ENCODE measurements around the gene PLEKHG4B. TPM values are rescaled to one million over a fixed set of nuclear protein-coding genes. Genes with fewer than 3 reads are reported as not detected.

Gene PLEKHG4B
- total RNA-seq, 1 donor from 2014 or later = not detected

DNA sequence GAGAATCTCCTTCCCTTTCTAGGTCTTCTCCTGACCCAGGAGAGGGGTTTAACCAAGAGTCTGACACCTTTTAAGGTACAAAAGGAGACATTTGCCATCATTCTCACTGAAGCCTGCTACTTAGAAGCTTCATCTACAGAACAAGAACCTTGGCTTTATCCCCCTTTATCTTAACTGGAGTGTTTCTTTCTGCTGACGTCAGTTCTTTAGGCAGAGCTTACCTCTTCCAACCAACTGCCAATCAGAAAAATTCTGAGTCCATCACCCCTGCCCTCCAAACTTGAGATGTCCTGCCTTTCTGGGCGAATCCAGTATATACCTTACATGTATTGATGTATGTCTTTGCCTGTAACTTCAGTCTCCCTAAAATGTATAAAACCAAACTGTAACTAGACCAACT lies 37.2 kb downstream of the PLEKHG4B start:
- intact Hi-C loops (cut with micrococcal nuclease) = no loop called here

- intact Hi-C loops (cut with micrococcal nuclease) = no loop called here
These were observed 37.9 kb downstream of the PLEKHG4B start for GRCh38 chr5:129820-130219.

DNA sequence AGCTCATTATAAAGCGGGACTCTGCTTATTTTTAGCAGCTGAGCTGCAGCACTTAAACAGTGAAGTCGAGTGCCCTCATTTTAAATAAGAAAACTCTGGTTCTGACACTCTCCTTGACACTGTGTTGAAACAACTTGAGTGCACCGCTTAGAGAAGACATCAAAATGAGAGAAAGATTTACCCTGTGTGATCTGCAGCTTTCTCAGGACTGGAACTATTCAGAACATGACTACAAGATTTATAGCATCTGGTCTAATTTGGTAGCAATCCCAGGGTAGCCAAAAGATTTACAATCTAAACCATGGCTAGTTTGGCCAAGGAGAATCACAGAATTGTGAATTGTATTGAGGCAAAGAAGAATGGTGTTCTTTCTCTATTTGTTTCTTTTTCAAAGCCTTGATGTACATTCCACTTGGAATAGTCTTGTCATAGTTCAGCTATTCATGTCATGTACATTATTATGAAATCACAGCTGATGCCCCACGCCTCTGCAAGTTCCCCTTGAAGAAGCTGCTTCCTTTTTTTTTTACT lies 38.7 kb downstream of the PLEKHG4B start:
- intact Hi-C loops (cut with micrococcal nuclease) = no loop called here

DNA sequence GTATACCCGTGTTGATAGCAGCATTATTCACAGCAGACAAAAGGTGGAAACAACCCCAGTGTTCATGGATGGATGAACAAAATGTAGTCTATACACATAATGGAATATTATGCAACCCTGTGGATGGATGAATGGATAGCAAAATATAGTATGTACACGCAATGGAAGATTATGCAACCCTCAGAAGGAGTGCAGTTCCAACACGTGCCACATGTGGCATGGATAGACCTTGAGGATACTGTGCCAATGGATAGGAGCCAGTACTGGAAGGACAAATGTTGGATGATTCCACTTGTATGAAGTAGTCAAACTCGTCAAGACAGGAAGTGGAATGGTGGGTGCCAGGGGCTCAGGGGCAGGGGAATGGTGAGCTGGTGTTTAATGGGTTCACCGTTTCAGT lies 44.9 kb downstream of the PLEKHG4B start:
- intact Hi-C loops (cut with micrococcal nuclease) = no loop called here

GRCh38 chr5:137741-138140 lies 45.8 kb downstream of the PLEKHG4B start:
- intact Hi-C loops (cut with micrococcal nuclease) = no loop called here

- intact Hi-C loops (cut with micrococcal nuclease) = no loop called here
These were observed 47.0 kb downstream of the PLEKHG4B start for GRCh38 chr5:138936-139335.

DNA sequence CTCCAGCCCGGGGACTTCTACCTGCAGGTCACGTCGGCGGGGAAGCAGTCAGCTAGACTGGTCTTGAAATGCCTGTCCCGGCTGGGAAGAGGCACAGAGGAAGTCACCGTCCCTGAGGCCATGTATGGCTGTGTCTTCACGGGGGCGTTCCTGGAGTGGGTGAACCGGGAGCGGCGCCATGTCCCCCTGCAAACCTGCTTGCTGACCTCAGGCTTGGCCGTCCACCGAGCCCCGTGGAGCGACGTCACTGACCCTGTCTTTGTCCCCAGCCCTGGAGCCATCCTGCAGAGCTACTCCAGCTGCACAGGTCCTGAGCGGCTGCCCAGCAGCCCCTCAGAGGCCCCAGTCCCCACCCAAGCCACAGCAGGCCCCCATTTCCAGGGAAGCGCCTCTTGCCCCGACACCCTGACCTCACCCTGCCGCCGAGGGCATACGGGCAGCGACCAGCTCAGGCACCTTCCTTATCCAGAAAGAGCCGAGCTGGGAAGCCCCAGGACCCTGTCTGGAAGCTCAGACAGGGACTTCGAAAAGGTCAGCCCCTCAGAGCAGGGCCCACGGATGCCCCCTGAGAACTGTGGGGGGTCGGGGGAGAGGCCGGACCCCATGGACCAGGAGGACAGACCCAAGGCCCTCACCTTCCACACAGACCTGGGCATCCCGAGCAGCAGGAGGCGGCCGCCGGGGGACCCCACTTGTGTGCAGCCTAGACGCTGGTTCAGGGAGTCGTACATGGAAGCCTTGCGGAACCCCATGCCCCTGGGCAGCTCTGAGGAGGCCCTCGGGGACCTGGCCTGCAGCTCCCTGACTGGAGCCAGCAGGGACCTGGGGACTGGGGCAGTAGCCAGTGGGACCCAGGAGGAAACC lies 47.8 kb downstream of the PLEKHG4B start:
- intact Hi-C loops (cut with micrococcal nuclease) = no loop called here

GRCh38 chr5:140443-140829 lies 48.5 kb downstream of the PLEKHG4B start:
- intact Hi-C loops (cut with micrococcal nuclease) = no loop called here

DNA sequence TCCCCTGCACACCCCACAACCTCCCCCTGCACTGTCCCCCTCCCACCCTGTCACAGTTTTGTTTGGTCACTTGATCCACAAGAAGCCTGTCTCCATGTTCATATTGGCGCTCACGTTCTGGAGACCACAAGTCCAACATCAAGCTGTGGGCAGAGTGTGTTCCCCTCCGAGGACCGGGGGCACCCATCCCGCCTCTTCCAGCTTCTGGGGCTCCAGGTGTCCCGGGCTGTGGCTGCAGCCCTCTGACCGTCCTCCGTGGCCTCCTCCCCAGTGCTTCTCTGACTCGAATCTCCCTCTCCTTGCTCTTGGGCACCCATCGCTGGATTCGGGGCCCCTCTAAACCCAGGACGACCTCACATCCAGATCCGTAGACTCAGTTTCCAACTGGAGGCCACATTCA lies 49.2 kb downstream of the PLEKHG4B start:
- intact Hi-C loops (cut with micrococcal nuclease) = no loop called here

DNA sequence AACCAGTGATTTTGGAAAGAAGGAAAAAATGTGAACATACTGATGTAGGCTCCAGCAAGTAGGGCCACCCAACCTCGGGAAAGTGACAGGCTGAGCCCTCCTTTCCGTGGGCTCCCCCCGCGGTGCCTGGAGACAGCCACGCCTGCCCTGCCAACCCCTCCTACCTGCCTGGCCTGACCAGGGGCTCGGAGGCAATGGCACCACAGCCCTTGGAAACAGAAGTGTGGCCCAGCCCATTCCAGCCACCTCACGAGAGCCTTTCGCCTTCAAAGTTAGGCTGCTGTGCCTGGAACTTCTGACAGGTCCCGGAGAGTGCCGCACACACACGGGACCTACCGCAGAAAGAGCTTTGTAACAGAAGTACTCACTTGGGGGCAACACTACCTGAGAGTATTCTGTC lies 49.8 kb downstream of the PLEKHG4B start:
- intact Hi-C loops (cut with micrococcal nuclease) = no loop called here

- intact Hi-C loops (cut with micrococcal nuclease) = no loop called here
These were observed 50.4 kb downstream of the PLEKHG4B start for GRCh38 chr5:142246-142810.

- intact Hi-C loops (cut with micrococcal nuclease) = no loop called here
These were observed 51.1 kb downstream of the PLEKHG4B start for GRCh38 chr5:143041-143440.

DNA sequence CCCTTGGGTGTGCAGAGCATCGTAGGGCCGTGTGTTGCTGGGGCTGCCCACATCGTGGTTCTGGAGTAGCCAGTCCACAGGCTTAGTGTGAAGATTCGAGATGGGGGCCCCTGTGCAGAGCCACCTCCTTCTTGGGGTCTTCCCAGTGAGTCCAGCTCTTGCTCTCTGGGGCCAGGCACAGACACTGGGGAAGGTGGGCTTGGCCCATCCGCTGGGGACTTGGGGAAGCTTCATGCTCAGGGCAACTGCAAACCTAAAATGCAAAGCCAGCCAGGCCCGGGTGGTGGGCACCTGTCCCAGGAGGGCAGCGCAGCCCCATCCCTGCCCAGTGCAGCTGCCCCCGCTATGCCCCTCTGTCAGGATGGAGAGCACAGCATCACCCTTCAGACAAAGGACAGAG lies 53.0 kb downstream of the PLEKHG4B start:
- intact Hi-C loops (cut with micrococcal nuclease) = no loop called here

GRCh38 chr5:145585-146323 lies 53.8 kb downstream of the PLEKHG4B start:
- intact Hi-C loops (cut with micrococcal nuclease) = no loop called here

- intact Hi-C loops (cut with micrococcal nuclease) = no loop called here
These were observed 55.8 kb downstream of the PLEKHG4B start for GRCh38 chr5:147751-148150.

DNA sequence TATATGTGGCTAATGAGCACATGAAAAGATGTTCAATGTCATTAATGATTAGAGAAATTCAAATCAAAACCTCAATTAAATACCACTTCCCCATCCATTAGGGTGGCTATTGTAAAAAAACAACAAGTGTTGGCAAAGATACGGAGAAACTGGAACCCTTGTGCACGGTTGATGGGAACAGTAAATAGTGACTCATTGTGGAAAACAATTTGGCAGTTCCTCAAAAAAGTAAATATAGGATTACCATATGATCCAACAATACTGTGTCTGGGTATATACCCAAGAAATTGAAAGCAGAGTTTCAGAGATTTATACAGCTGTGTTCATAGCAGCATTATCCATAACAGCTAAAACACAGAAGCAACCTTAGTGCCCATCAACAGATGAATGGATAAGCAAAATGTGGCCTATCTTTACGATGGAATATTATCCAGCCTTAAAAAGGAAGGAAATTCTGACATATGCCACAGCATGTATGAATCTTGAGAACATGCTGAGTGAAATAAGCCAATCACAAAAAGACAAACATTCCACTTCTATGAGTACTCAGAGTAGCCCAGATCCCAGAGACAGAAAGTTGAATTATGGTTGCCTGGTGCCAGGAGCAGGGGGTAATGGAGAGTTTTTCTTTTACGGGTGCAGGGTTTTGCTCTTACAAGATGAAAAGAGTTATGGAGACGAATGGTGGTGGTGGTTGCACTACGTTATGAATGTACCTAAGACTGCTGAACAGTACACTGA lies 57.9 kb downstream of the PLEKHG4B start:
- intact Hi-C loops (cut with micrococcal nuclease) = no loop called here

DNA sequence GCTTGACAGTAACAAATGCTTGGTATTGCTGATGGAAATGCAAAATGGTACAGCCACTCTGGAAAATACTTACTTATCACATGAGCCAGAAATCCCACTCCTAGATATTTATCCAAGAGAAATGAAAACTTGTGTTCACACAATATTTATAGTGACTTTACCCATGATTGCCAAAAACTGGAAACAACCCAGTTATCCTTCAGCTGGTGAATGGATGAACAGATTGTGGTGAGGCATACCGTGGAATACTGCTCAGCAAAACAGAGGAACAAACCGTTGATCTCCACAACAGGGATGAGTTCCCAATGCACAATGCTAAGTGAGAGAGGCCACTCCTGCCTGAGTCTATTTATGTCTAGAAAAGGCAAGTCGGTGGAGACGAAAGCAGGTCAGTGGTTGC lies 58.8 kb downstream of the PLEKHG4B start:
- intact Hi-C loops (cut with micrococcal nuclease) = no loop called here

DNA sequence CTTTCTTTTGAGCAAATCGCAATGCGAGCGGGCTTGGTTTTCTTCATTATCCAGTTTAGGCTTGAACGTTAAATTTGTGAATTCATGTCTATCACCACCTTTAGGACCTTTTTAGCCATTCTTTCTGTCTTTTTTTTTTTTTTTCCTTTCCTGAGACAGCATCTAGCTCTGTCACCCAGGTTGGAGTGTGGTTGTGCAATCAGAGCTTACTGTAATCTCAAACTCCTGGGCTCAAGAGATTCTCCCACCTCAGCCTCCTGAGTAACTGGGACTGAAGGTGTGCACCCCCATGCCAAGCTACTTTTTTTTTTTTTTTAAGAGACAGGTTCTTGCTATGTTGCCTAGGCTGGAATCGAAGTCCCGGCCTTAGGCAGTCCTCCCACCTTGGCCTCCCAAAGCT lies 60.1 kb downstream of the PLEKHG4B start:
- intact Hi-C loops (cut with micrococcal nuclease) = no loop called here

- intact Hi-C loops (cut with micrococcal nuclease) = no loop called here
These were observed 61.3 kb downstream of the PLEKHG4B start for GRCh38 chr5:153256-153655.

DNA sequence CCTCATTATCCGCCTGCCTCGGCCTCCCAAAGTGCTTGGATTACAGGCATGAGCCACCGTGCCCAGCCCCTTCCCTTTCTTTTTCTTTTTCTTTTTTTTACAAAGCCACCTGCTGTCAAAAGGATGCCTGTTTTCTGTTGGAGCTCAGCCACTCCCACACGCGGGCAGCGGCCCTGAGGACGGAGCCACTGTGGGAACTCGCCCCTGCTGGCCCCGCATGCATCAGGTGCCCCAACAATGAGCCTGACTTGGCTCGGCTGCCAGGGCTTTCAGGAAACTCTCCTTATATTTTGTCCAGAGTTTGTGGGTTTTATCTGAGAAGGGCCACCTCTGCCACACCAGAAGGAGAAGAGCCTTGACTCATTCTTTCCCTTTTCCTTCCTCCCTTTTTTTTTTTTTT lies 62.3 kb downstream of the PLEKHG4B start:
- intact Hi-C loops (cut with micrococcal nuclease) = no loop called here

- intact Hi-C loops (cut with micrococcal nuclease) = no loop called here
These were observed 62.9 kb downstream of the PLEKHG4B start for GRCh38 chr5:154826-155225.
